Right ventricle myocardium inferior (tissue), 1 donor: ENCODE measurements around the gene FZD2. TPM values are rescaled to one million over a fixed set of nuclear protein-coding genes. Genes with fewer than 3 reads are reported as not detected.

Experiments used
- ATAC-seq: fragments of 200-7000 bp; cut with Tn5 transposase; one replicate; pipeline ENCODE4 v1.9.1; 2020; ENCODE audit warnings: mild to moderate bottlenecking, moderate library complexity
- DNase-seq: peaks from one replicate; pipeline ENCODE4 v3.0.0; 2021; ENCODE audit errors: missing footprints
- intact Hi-C: fragments of 100-400 bp; cut with DNase I; formaldehyde crosslinking; loops from one replicate; pipeline ENCODE4 v1.11.0; 2022
- total RNA-seq: library from RNA; stranded (reverse); fragmentation: NEBNext Ultra II Directional; extraction: Animal tissue kit (Norgen Biotek cat#: 25700); gene quantifications from one replicate; pipeline ENCODE4 v1.2.1, GENCODE V29; 2021
- donor health status: DM: no; HTN: yes; CAD: no; lungs with severe emphysema.

The FZD2 gene
- total RNA-seq, 1 donor from 2014 or later: 3.4 TPM

- ATAC-seq (no peak), DNase-seq (no peak)
- intact Hi-C loops: no loop called here
Observed at GRCh38 chr17:44599298-44600175, 42.3 kb downstream of the FZD2 start.

GRCh38 chr17:44601539-44601938 is 44.3 kb downstream of the FZD2 start:
- ATAC-seq (no peak), DNase-seq (no peak)
- intact Hi-C loops: no loop called here

GRCh38 chr17:44601973-44602372 is 44.7 kb downstream of the FZD2 start:
- intact Hi-C loops: no loop called here
- DNase-seq (no peak), ATAC-seq (no peak)

GRCh38 chr17:44602390-44602789 is 45.1 kb downstream of the FZD2 start:
- ATAC-seq (no peak), DNase-seq (no peak)
- intact Hi-C loops: no loop called here

- intact Hi-C loops: no loop called here
- ATAC-seq (no peak), DNase-seq (no peak)
Observed at GRCh38 chr17:44602970-44603369, 45.7 kb downstream of the FZD2 start.

- ATAC-seq (no peak), DNase-seq (no peak)
- intact Hi-C loops: no loop called here
Observed at GRCh38 chr17:44604116-44604761, 47.0 kb downstream of the FZD2 start.

GRCh38 chr17:44604768-44605485 is 47.6 kb downstream of the FZD2 start:
- DNase-seq (no peak), ATAC-seq (no peak)
- intact Hi-C loops: no loop called here

- no peak for ATAC-seq
- intact Hi-C loops: no loop called here
- DNase-seq: no peak
Observed at GRCh38 chr17:44606658-44607057, 49.4 kb downstream of the FZD2 start.

GRCh38 chr17:44607836-44608690 is 50.8 kb downstream of the FZD2 start:
- intact Hi-C loops: no loop called here
- ATAC-seq: no peak

GRCh38 chr17:44608727-44609435 is 51.6 kb downstream of the FZD2 start:
- intact Hi-C loops: no loop called here
- no peak for DNase-seq
- ATAC-seq: no peak

More at GRCh38 chr17:44607836-44608690, 50.8 kb downstream of the FZD2 start:
- no peak for DNase-seq

- ATAC-seq: no peak
- DNase-seq: no peak
- intact Hi-C loops: no loop called here
Observed at GRCh38 chr17:44610331-44610730, 53.0 kb downstream of the FZD2 start.

Other genes with a start within 250 kb of the FZD2 start
- 0.49 TPM for gene RUNDC3A, start 248.9 kb upstream of the FZD2 start, total RNA-seq
- gene SLC25A39, start 232.7 kb upstream of the FZD2 start, total RNA-seq: 50.6 TPM
- gene GRN, start 212.2 kb upstream of the FZD2 start, total RNA-seq: 150 TPM
- gene FAM171A2, start 193.6 kb upstream of the FZD2 start, total RNA-seq: 0.70 TPM
- 0.78 TPM for gene ITGA2B, start 167.8 kb upstream of the FZD2 start, total RNA-seq
- gene GPATCH8, start 54.1 kb upstream of the FZD2 start, total RNA-seq: 15.3 TPM
- 0.11 TPM for gene MEIOC, start 99.0 kb downstream of the FZD2 start, total RNA-seq
- gene CCDC43, start 132.3 kb downstream of the FZD2 start, total RNA-seq: 25.6 TPM
- gene DBF4B, start 151.2 kb downstream of the FZD2 start, total RNA-seq: 3.8 TPM
- 20.0 TPM for gene ADAM11, start 201.5 kb downstream of the FZD2 start, total RNA-seq